NCI-H510A (cell line): Measurements from ENCODE around the gene SCN1B.
"Not testable (repeated sequence)": the region's sequence is repeated elsewhere in the genome, so short reads cannot be mapped to it uniquely, and the experiment has no call there.

Experiments used
- DNase-seq: peaks from one replicate; lab custom pipeline; 2025; lab: John Stamatoyannopoulos, UW

The SCN1B gene

GRCh38 chr19:35017507-35017906, 12.8 kb upstream of the SCN1B start:
- DNase-seq: no peak

- no peak for DNase-seq
Measured at GRCh38 chr19:35018379-35018778, 11.9 kb upstream of the SCN1B start.

GRCh38 chr19:35019144-35019543, 11.1 kb upstream of the SCN1B start:
- DNase-seq: no peak

- DNase-seq: no peak
Measured at GRCh38 chr19:35021016-35021415, 9.3 kb upstream of the SCN1B start.

GRCh38 chr19:35021596-35021995, 8.7 kb upstream of the SCN1B start:
- DNase-seq: no peak

GRCh38 chr19:35022460-35022859, 7.8 kb upstream of the SCN1B start:
- no peak for DNase-seq

GRCh38 chr19:35023428-35023827, 6.8 kb upstream of the SCN1B start:
- no peak for DNase-seq

- no peak for DNase-seq
Measured at GRCh38 chr19:35024095-35024494, 6.2 kb upstream of the SCN1B start.

GRCh38 chr19:35025969-35026368, 4.3 kb upstream of the SCN1B start:
- DNase-seq: no peak

GRCh38 chr19:35026418-35026817, 3.9 kb upstream of the SCN1B start:
- no peak for DNase-seq

GRCh38 chr19:35027009-35027408, 3.3 kb upstream of the SCN1B start:
- no peak for DNase-seq

GRCh38 chr19:35027851-35028599, 2.2 kb upstream of the SCN1B start:
- DNase-seq: no peak

- DNase-seq: not testable (repeated sequence)
Measured at GRCh38 chr19:35028600-35028885, 1.7 kb upstream of the SCN1B start.

GRCh38 chr19:35029275-35029736, 964 bp upstream of the SCN1B start:
- not testable (repeated sequence) for DNase-seq

- DNase-seq: no peak
Measured at GRCh38 chr19:35029737-35030256, 473 bp upstream of the SCN1B start.

- no peak for DNase-seq
Measured at GRCh38 chr19:35031072-35031881, 1.0 kb downstream of the SCN1B start.

- DNase-seq: no peak
Measured at GRCh38 chr19:35032356-35032865, 2.1 kb downstream of the SCN1B start.

- DNase-seq: no peak
Measured at GRCh38 chr19:35033067-35034004, 3.1 kb downstream of the SCN1B start.

GRCh38 chr19:35034005-35034502, 3.8 kb downstream of the SCN1B start:
- no peak for DNase-seq

GRCh38 chr19:35034588-35035382, 4.5 kb downstream of the SCN1B start:
- no peak for DNase-seq
